IMR-90 (cell line): ENCODE data around the gene WDR47. TPM values are rescaled to one million over a fixed set of nuclear protein-coding genes. Genes with fewer than 3 reads are reported as not detected.

Experiments
- ATAC-seq: fragments of 200-7000 bp; cut with Tn5 transposase; 2 replicates; pipeline ENCODE4 v1.9.1; 2020; ENCODE audit warnings: low read depth, mild to moderate bottlenecking, moderate library complexity
- BruUV-seq: library from RNA; stranded (reverse); fragments of 400-500 nt; replicated peaks from 2 replicates; lab custom pipeline; 2021; lab: Mats Ljungman, UMichigan
- CTCF ChIA-PET: fragments of 300-600 bp; formaldehyde crosslinking; extraction: SDS; loops from one replicate; lab custom pipeline; 2021; ENCODE audit warnings: antibody characterized with exemption; lab: Yijun Ruan, JAX
- POLR2A ChIA-PET: fragments of 300-600 bp; sonication (Branson Sonifier 250); formaldehyde crosslinking; loops from one replicate; lab custom pipeline; 2022; ENCODE audit warnings: antibody characterized with exemption; ENCODE audit not compliant: unreplicated experiment; lab: Charles Lee
- DNase-seq: peaks from one replicate; pipeline ENCODE4 v3.0.0; 2013
- H2AFZ ChIP-seq: replicated peaks from 2 replicates; pipeline ENCODE3; 2013; ENCODE audit warnings: low read length, mild to moderate bottlenecking; ENCODE audit not compliant: poor library complexity
- H2AK5ac ChIP-seq: 2 replicates; pipeline ENCODE4 v1.6.1; 2013; ENCODE audit warnings: low read depth, low read length, inconsistent platforms
- H2AK9ac ChIP-seq: replicated peaks from 2 replicates; pipeline ENCODE3; 2013; ENCODE audit warnings: mild to moderate bottlenecking, low read depth, low read length, moderate library complexity; ENCODE audit not compliant: poor library complexity
- H2BK120ac ChIP-seq: 2 replicates; pipeline ENCODE4 v1.6.1; 2013; ENCODE audit warnings: low read depth, low read length, inconsistent platforms
- H2BK15ac ChIP-seq: 3 replicates; pipeline ENCODE4 v1.6.1; 2013; ENCODE audit warnings: low read depth, low read length, inconsistent platforms
- H2BK20ac ChIP-seq: 2 replicates; pipeline ENCODE4 v1.6.1; 2013; ENCODE audit warnings: low read depth, mild to moderate bottlenecking, inconsistent platforms, low read length, moderate library complexity
- H2BK5ac ChIP-seq: 2 replicates; pipeline ENCODE4 v1.6.1; 2013; ENCODE audit warnings: mild to moderate bottlenecking, low read depth, low read length, inconsistent platforms; ENCODE audit not compliant: poor library complexity, severe bottlenecking
- H3K14ac ChIP-seq: replicated peaks from 2 replicates; pipeline ENCODE4 v1.6.1; 2013; ENCODE audit warnings: low read depth, low read length, inconsistent platforms
- H3K18ac ChIP-seq: 2 replicates; pipeline ENCODE4 v1.6.1; 2013; ENCODE audit warnings: low read depth, low read length, control low read depth
- H3K23ac ChIP-seq: 2 replicates; pipeline ENCODE4 v1.6.1; 2013; ENCODE audit warnings: low read depth, low read length, inconsistent platforms
- H3K27ac ChIP-seq: 2 replicates; pipeline ENCODE4 v1.5.1; 2013; ENCODE audit warnings: mild to moderate bottlenecking, control low read depth, low read length; ENCODE audit not compliant: insufficient read depth
- H3K27me3 ChIP-seq: 2 replicates; pipeline ENCODE4 v1.6.1; 2013; ENCODE audit warnings: low read length; ENCODE audit not compliant: control insufficient read depth, insufficient read depth
- H3K36me3 ChIP-seq: 2 replicates; pipeline ENCODE4 v1.6.1; 2013; ENCODE audit warnings: low read length, mixed read lengths; ENCODE audit not compliant: control insufficient read depth, insufficient read depth
- H3K4ac ChIP-seq: 2 replicates; pipeline ENCODE4 v1.6.1; 2013; ENCODE audit warnings: low read depth, low read length, inconsistent platforms
- H3K4me1 ChIP-seq: 2 replicates; pipeline ENCODE4 v1.6.1; 2013; ENCODE audit warnings: low read length, mixed read lengths; ENCODE audit not compliant: control insufficient read depth, insufficient read depth
- H3K4me2 ChIP-seq: 2 replicates; pipeline ENCODE4 v1.6.1; 2013; ENCODE audit warnings: low read depth, mild to moderate bottlenecking, control low read depth, low read length, moderate library complexity
- H3K4me3 ChIP-seq: 2 replicates; pipeline ENCODE4 v1.5.1; 2013; ENCODE audit warnings: low read depth, mild to moderate bottlenecking, control low read depth, low read length, moderate library complexity; ENCODE audit not compliant: insufficient read depth
- H3K56ac ChIP-seq: 2 replicates; pipeline ENCODE4 v1.6.1; 2013; ENCODE audit warnings: low read length, inconsistent platforms; ENCODE audit not compliant: insufficient read depth; ENCODE audit errors: extremely low read depth
- H3K79me1 ChIP-seq, 2 experiments: 2 replicates each; pipeline ENCODE4 v1.6.1; 2013; ENCODE audit warnings: low read length in 2 of 2, inconsistent platforms in 1 of 2, low read depth in 1 of 2
- H3K9ac ChIP-seq: 2 replicates; pipeline ENCODE4 v1.6.1; 2013; ENCODE audit warnings: low read depth, low read length, control low read depth
- H3K9me1 ChIP-seq: 2 replicates; pipeline ENCODE4 v1.6.1; 2013; ENCODE audit warnings: low read length, inconsistent platforms; ENCODE audit not compliant: insufficient read depth
- H3K9me3 ChIP-seq: 2 replicates; pipeline ENCODE4 v1.6.1; 2013; ENCODE audit warnings: low read length; ENCODE audit not compliant: control insufficient read depth, insufficient read depth
- H4K20me1 ChIP-seq: 2 replicates; pipeline ENCODE4 v1.6.1; 2013; ENCODE audit warnings: low read length, inconsistent platforms; ENCODE audit not compliant: insufficient read depth
- H4K5ac ChIP-seq: 2 replicates; pipeline ENCODE4 v1.6.1; 2013; ENCODE audit warnings: mild to moderate bottlenecking, low read depth, low read length, control low read depth
- H4K8ac ChIP-seq, 2 experiments: 2 replicates each; pipeline ENCODE4 v1.6.1; 2013; ENCODE audit warnings: low read depth in 2 of 2, low read length in 2 of 2, control low read depth in 1 of 2, inconsistent platforms in 1 of 2
- H4K91ac ChIP-seq: 2 replicates; pipeline ENCODE4 v1.6.1; 2013; ENCODE audit warnings: low read depth, low read length, inconsistent platforms; ENCODE audit not compliant: insufficient read depth
- CEBPB ChIP-seq: IDR thresholded peaks from 2 replicates; pipeline ENCODE4 v1.6.1; 2012; ENCODE audit warnings: low read depth, low read length, improper control_type of control experiment
- ELK1 ChIP-seq: fragments of 150-350 bp; IDR thresholded peaks from 2 replicates; pipeline ENCODE4 v1.6.1; 2016; ENCODE audit warnings: low read depth, mild to moderate bottlenecking, low read length, moderate library complexity, borderline replicate concordance
- MAZ ChIP-seq: IDR thresholded peaks from 2 replicates; pipeline ENCODE4 v1.6.1; 2012; ENCODE audit warnings: low read depth, mild to moderate bottlenecking, low read length, improper control_type of control experiment, moderate library complexity, borderline replicate concordance
- MXI1 ChIP-seq: IDR thresholded peaks from 2 replicates; pipeline ENCODE4 v1.6.1; 2012; ENCODE audit warnings: low read depth, mild to moderate bottlenecking, low read length, moderate library complexity, borderline replicate concordance
- POLR2A ChIP-seq: IDR thresholded peaks from 2 replicates; pipeline ENCODE4 v1.6.1; 2012; ENCODE audit warnings: mild to moderate bottlenecking, low read depth, low read length
- WGBS, 2 experiments: methylation state at CpG; one replicate each; pipeline versions ENCODE4 v1.1.5 to v1.1.7; 2013; ENCODE audit warnings: missing lambda C conversion rate in 2 of 2; ENCODE audit not compliant: insufficient read length in 1 of 2; ENCODE audit errors: extremely low coverage in 2 of 2; 5-methylcytosine and 5-hydroxymethylcytosine counted together
- dilution Hi-C: fragments of 300-500 bp; cut with HindIII; formaldehyde crosslinking; loops from one replicate; pipeline ENCODE4 v1.14.3; 2018; ENCODE audit warnings: low sequenced_read_pairs; ENCODE audit not compliant: unreplicated experiment
- in situ Hi-C: fragments of 300-500 bp; cut with MboI; formaldehyde crosslinking; loops from 3 replicates; pipeline ENCODE4 v1.14.3; 2019; ENCODE audit warnings: low sequenced_read_pairs, inconsistent platforms, mixed read lengths
- intact Hi-C: fragments of 100-400 bp; cut with micrococcal nuclease; formaldehyde crosslinking; loops from 2 replicates; pipeline ENCODE4 v1.10.0; 2022
- polyA plus RNA-seq, 3 experiments: library from polyadenylated mRNA; depleted of rRNA; stranded (reverse); fragments of >200 nt; gene quantifications; 2 replicates each; pipeline ENCODE4 v1.2.3, GENCODE V29; 2012; ENCODE audit warnings: low replicate concordance in 1 of 3
- total RNA-seq: library from RNA; depleted of rRNA; stranded (reverse); fragments of >200 nt; gene quantifications from 2 replicates; pipeline ENCODE4 v1.2.3, GENCODE V29; 2012
- TF ChIP-seq, protein P1 (sequence below): conservative IDR thresholded peaks from 2 replicates; pipeline ENCODE4 v1.5.1; 2012; ENCODE audit warnings: mild to moderate bottlenecking, low read depth, low read length, improper control_type of control experiment

Gene WDR47
- total and polyA plus RNA-seq, 2 of the 4 experiments (the other 2 are of a cell fraction): 8.2 to 17.4 TPM

- H2BK5ac ChIP-seq: no peak overlapping the region
- POLR2A ChIA-PET: interaction anchor here (0.5 kb wide), 1 partner anchor 10 kb away, joined by 3 read pairs; no protein-coding TSS in a partner anchor
- dilution Hi-C loops: no loop called here
These were observed 19.3 kb upstream of the WDR47 start for GRCh38 chr1:109061183-109061582.

More at GRCh38 chr1:109061183-109061582, 19.3 kb upstream of the WDR47 start:
- Histone ChIP-seq H3K27me3 (no peaks in the 10 kb centered on the region), H2BK120ac (no peak overlapping the region), H3K4me2 (no peak overlapping the region), H4K20me1 (peaks cover 3% of the 10 kb centered on the region; the same call in 1 of the 2 replicates), H3K56ac (no peak overlapping the region), H3K27ac (no peak overlapping the region), H3K9me3 (no peaks in the 10 kb centered on the region), H2BK20ac (no peak overlapping the region), H4K8ac (no peak overlapping the region), H3K14ac (no peak overlapping the region), H3K79me1 (peaks cover 3 to 7% of the 10 kb centered on the region in 2 experiments; a peak in 3 of 4 replicates), H2AFZ (no peak overlapping the region), H3K4ac (no peak overlapping the region), H4K5ac (no peak overlapping the region), H4K91ac (no peak overlapping the region), H2AK5ac (no peak overlapping the region), H3K23ac (no peak overlapping the region), H3K9ac (no peak overlapping the region), H3K9me1 (no peaks in the 10 kb centered on the region), H2AK9ac (no peak overlapping the region), H2BK15ac (no peak overlapping the region), H3K36me3 (peaks cover 11% of the 10 kb centered on the region), H3K18ac (no peak overlapping the region), H3K4me1 (no peaks in the 10 kb centered on the region), H3K4me3 (no peak overlapping the region)
- intact Hi-C loops (no loop called here), in situ Hi-C loops (no loop called here)
- BruUV-seq: no TSS peak
- WGBS, 2 experiments: no CpG with 5 or more reads among the region's 4 CpGs
- TF ChIP-seq MXI1: no peak
- TF ChIP-seq POLR2A: no peak
- no peak for TF ChIP-seq ELK1
- TF ChIP-seq CEBPB: no peak
- TF ChIP-seq MAZ: no peak
- TF ChIP-seq, protein P1, sequence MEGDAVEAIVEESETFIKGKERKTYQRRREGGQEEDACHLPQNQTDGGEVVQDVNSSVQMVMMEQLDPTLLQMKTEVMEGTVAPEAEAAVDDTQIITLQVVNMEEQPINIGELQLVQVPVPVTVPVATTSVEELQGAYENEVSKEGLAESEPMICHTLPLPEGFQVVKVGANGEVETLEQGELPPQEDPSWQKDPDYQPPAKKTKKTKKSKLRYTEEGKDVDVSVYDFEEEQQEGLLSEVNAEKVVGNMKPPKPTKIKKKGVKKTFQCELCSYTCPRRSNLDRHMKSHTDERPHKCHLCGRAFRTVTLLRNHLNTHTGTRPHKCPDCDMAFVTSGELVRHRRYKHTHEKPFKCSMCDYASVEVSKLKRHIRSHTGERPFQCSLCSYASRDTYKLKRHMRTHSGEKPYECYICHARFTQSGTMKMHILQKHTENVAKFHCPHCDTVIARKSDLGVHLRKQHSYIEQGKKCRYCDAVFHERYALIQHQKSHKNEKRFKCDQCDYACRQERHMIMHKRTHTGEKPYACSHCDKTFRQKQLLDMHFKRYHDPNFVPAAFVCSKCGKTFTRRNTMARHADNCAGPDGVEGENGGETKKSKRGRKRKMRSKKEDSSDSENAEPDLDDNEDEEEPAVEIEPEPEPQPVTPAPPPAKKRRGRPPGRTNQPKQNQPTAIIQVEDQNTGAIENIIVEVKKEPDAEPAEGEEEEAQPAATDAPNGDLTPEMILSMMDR: no peak
- DNase-seq (no peak), ATAC-seq (no peak; the same call in none of the 2 replicates)
- CTCF ChIA-PET: no interaction called here
